Measurements from ENCODE around the gene B3GALT6.

GRCh38 chr1:1270813-1271212, 38.8 kb downstream of the B3GALT6 start:
- no peak for TF ChIP-seq CTCF (IDR thresholded peaks at IDR 0.05)
- TF ChIP-seq POLR2A (IDR thresholded peaks at IDR 0.05) = no peak
